GM20000 (cell line): Measurements from ENCODE around the gene DRAP1.

Experiments
- DNase-seq: peaks from one replicate; pipeline ENCODE4 v3.0.0; 2012; ENCODE audit warnings: low spot score
- CTCF ChIP-seq: IDR thresholded peaks from 2 replicates; pipeline ENCODE4 v1.5.1; 2012; ENCODE audit warnings: mild to moderate bottlenecking, control low read depth; ENCODE audit errors: extremely low read depth, missing control alignments

The DRAP1 gene

DNA sequence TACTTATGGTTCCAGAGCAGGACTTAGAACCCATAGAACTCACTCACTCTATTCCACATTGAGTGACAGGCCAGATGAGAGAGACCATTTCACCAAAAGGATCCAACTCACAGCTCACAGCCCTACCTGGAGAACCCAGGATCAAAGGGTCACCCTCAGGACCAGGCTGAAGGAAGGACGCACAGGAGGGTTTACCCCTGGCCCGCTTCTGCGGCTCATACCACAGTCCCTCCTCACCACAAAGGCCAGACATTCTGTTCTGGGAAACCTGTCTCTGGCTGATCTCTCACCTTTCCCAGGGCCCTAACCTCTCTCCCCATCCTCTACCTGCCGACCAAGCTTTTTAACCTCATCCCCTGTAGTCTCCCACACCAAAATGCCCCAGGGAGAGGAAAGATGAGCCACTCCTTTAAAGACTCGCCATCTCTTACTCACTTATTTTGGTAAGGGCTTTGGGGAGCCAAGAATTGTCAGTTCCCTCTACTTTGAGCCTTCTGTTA is 23.7 kb upstream of the DRAP1 start:
- TF ChIP-seq CTCF, result no peak
- no peak for DNase-seq

DNA sequence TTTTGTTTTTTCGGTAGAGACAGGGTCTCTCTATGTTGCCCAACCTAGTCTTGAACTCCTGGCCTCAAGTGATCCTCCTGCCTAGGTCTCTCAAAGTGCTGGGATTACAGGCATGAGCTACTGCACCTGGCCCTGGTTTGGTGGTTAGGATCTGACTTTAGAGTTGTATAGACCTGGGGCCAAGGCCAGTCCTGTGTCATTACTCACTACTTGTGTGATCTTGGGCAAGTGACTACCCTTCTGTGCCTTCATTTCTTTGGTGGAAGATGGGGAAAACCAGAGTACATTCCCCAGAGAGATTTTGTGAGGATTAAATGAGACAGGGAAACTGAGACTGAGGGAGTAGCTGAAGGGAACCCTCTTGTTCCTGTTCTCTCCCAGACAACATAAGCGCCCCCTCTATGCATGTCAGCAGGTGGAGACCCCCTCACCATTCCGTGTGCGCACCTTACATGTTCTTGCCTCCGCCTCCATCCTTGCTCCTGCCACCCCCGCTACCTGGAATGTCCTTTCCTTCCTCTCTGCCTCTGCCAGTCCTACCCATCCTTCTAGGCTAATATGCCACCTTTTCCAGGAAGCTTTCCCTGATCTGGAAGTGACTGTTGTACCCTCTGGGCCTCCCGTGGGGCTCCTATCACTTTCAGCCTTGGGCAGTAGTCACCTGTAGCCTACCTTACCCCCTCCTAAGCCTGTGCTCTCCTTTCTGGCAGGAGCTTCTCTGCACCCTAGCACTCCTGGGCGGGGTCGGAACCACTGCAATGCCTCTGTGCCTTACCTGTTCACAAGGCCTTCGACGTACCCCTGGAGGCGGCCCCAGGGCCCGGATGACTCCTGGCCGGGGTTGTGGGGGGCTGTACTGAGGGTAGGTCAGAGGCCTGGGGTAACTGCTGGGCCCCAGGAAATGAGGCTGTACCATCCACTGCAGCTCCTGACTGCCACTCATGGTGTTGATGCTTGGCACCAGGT is 22.9 kb upstream of the DRAP1 start:
- no peak for TF ChIP-seq CTCF
- no peak for DNase-seq

- no peak for TF ChIP-seq CTCF
- DNase-seq, result no peak
These were observed 22.2 kb upstream of the DRAP1 start for GRCh38 chr11:65897020-65897471.

DNA sequence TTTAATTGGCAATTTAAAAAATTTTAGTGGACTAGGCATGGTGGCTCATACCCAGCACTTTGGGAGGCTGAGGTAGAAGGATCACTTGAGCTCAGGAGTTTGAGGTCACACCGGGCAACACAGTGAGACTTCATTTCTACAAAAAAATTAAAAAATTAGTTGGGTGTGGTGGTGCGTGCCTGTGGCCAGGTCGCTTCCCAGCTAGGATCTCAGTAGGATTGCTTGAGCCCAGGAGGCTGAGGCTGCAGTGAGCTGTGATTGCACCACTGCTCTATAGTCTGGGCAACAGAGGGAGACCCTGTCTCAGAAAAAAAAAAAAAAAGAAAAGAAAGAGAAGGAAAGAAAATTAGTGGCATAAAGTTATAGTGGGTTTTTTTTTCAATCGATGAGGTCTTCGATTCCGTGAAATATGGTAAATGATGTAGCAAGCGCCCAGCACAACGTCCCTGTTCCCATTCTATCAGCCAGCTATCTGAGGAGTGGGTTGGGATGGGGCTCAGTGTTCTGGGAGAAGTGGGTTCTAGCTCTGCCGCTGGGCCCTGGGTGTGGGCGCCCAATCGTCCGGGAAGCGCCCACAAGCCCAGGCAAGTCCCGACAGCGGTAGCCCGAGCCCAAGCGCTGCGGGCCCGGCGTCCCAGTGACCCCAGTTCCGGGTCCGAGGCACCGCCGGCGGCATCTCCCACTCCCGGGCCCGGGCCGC is 20.4 kb upstream of the DRAP1 start:
- TF ChIP-seq CTCF, result no peak
- DNase-seq, result no peak

- DNase-seq, result peak; percentile 74
- TF ChIP-seq CTCF, result no peak
These were observed 19.7 kb upstream of the DRAP1 start for GRCh38 chr11:65899356-65900124.

DNA sequence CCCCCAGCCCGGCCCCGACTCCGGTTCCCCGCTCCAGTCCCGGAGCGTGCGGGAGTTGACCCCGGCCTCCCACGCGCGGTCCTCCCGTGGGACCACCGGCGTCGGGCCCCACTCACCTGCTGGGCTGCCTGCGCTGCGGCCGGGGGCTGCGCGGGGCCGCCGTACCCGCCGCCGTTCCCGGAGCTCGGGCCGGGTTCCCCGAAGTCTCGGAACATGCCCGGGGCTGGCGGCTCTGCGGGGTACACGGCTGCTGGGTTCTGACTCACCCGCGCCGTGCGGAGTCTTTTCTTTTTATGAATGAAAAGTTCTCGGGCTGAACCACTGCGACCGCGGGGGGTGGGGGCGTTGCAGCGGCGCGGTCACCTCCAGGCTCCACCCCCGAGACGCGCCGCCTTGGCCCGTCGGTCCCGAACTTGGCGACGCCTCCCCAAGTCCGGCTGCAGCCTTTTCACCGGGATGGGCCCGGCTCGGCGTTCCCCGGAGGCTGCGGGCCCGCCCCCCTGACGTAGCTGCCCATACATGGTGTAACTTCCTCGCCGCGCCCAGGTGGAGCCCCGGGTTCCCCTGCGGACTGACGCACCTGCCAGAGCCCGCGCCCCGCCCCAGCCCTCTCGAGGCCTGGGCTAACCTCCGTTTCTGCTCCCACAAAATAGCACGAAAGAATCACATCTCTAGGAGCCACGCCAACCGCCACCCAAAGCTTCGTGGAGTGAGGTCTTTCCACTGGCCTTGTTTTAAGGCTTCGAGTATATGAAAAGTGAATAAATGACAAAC is 18.9 kb upstream of the DRAP1 start, which contains the start of gene FOSL1:
Gene FOSL1 (minus strand): TSS at position 264 of the 774 bp plus-strand sequence. CDS start 49 bp downstream, at position 215.
- peak; percentile 93 for DNase-seq
- no peak for TF ChIP-seq CTCF
